Hematopoietic multipotent progenitor cell treated with erythropoietin and hydrocortisone succinate and interleukin-3 and kit ligand, for 6 days (in vitro differentiated cells): Measurements from ENCODE around the gene MARCHF5.
"Not testable (repeated sequence)": the region's sequence is repeated elsewhere in the genome, so short reads cannot be mapped to it uniquely, and the experiment has no call there.

Experiments
- DNase-seq: peaks from one replicate; pipeline ENCODE4 v3.0.0-alpha.2; 2015

Gene MARCHF5

GRCh38 chr10:92393173-92393572 is 102.2 kb downstream of the MARCHF5 start:
- DNase-seq: not testable (repeated sequence)

GRCh38 chr10:92395271-92395670 is 104.3 kb downstream of the MARCHF5 start:
- no peak for DNase-seq

- DNase-seq: not testable (repeated sequence)
These were observed 111.3 kb downstream of the MARCHF5 start for GRCh38 chr10:92402234-92402633.
